Measurements from ENCODE around the gene TMEM91.
"Not testable (repeated sequence)": the region's sequence is repeated elsewhere in the genome, so short reads cannot be mapped to it uniquely, and the experiment has no call there.

Gene TMEM91

GRCh38 chr19:41353466-41354342 lies 22.6 kb upstream of the TMEM91 start, which contains the start of gene TGFB1:
TSS of gene TGFB1 (minus strand) at chr19:41353922. CDS start at chr19:41353044, 878 bp downstream.
- peak; percentile 91 for DNase-seq

GRCh38 chr19:41354343-41354953 lies 21.9 kb upstream of the TMEM91 start:
- DNase-seq = no peak

GRCh38 chr19:41355035-41355434 lies 21.3 kb upstream of the TMEM91 start:
- no peak for DNase-seq

GRCh38 chr19:41355802-41356201 lies 20.5 kb upstream of the TMEM91 start:
- DNase-seq = no peak

GRCh38 chr19:41356984-41357739 lies 19.2 kb upstream of the TMEM91 start:
- no peak for DNase-seq

- no peak for DNase-seq
These were observed 18.6 kb upstream of the TMEM91 start for GRCh38 chr19:41357746-41358145.

- DNase-seq = no peak
These were observed 16.6 kb upstream of the TMEM91 start for GRCh38 chr19:41359741-41360140.

GRCh38 chr19:41362143-41362847 lies 14.0 kb upstream of the TMEM91 start:
- DNase-seq = no peak

- no peak for DNase-seq
These were observed 13.0 kb upstream of the TMEM91 start for GRCh38 chr19:41363371-41363752.

- peak; percentile 99 for DNase-seq
These were observed 12.4 kb upstream of the TMEM91 start, which contains the start of gene B9D2 for GRCh38 chr19:41363753-41364523. TSS of gene B9D2 (minus strand) at chr19:41364149. CDS start at chr19:41363519, 630 bp downstream.

- no peak for DNase-seq
These were observed 11.6 kb upstream of the TMEM91 start for GRCh38 chr19:41364524-41365391.

- DNase-seq = no peak
These were observed 10.2 kb upstream of the TMEM91 start for GRCh38 chr19:41366089-41366488.

GRCh38 chr19:41367848-41368301 lies 8.5 kb upstream of the TMEM91 start:
- peak; percentile 92 for DNase-seq

GRCh38 chr19:41369769-41370168 lies 6.6 kb upstream of the TMEM91 start:
- no peak for DNase-seq

- not testable (repeated sequence) for DNase-seq
These were observed 5.2 kb upstream of the TMEM91 start for GRCh38 chr19:41371119-41371518.

GRCh38 chr19:41371541-41371940 lies 4.8 kb upstream of the TMEM91 start:
- no peak for DNase-seq

GRCh38 chr19:41372501-41372900 lies 3.8 kb upstream of the TMEM91 start:
- DNase-seq = no peak

- peak; percentile 88 for DNase-seq
These were observed 2.3 kb upstream of the TMEM91 start for GRCh38 chr19:41373993-41374392.

- DNase-seq = no peak
These were observed 649 bp downstream of the TMEM91 start for GRCh38 chr19:41376998-41377365.

- no peak for DNase-seq
These were observed 1.8 kb downstream of the TMEM91 start for GRCh38 chr19:41377977-41378709.

All from fibroblast of skin of right quadriceps (primary cell).